Measurements from ENCODE around the gene CLDN7. TPM values are rescaled to one million over a fixed set of nuclear protein-coding genes. Genes with fewer than 3 reads are reported as not detected.

CLDN7 gene
- total and polyA plus RNA-seq, 12 donors = 1.6 to 35.6 (median 6.8) TPM

DNA sequence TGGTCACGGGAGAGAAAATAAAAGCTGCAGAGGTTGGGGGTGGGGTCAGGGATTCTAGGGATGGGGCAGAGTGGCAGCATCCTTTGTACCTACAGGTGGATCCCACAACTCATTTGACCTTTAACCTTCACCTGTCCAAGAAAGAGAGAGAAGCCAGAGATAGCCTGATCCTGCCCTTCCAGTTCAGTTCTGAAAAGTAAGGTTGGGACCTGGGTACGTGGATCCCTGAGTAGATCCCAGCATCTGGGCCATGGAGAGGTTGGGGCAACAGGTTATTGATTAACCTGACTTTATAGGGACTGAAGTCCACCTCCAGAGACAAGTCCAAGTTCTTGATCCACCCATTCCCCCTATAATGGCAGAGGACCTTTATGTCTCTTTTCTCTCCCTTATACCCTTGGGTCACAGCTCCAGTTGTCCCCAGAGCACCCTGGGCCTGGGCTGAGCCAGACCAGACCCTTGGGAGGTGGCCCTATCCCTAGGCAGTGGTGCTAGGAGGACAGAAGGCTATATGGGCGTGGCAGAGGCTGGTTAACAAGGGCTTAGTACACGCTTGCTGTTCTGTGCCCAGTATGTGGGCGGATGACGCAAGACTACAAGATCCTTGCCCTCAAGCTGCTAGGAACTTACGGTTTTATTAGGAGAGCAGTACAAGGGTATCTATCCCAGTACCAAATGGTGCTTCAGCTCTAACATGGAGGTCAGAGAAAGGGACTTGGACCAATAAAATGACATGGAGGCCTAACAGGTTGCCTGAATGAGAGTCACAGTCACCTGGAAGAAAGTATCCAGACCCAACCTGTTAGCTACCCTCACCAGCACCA, 3.3 kb downstream of the CLDN7 start:
- WGBS, 4 donors = 74 to 83% (median 78%) methylated on average over 4 to 7 of the region's 7 CpGs
- Histone ChIP-seq H3K36me3 (replicated peaks in 1 of 2) (peaks cover 0 to 50% of the 10 kb centered on the region in 2 donors), H3K27ac (no peak overlapping the region), H3K4me3 (no peak overlapping the region), H3K4me1 (replicated peaks in 1 of 2) (peaks cover 12 to 26% of the 10 kb centered on the region in 2 donors), H3K27me3 (no peaks in the 10 kb centered on the region), H3K9me3 (replicated peaks in 1 of 3) (no peaks in the 10 kb centered on the region)
- DNase-seq = peak in 1 of 7 donors; percentile 52
- intact Hi-C loops (cut with DNase I) = no loop called here
- TF ChIP-seq POLR2A (IDR thresholded peaks at IDR 0.05) = no peak
- TF ChIP-seq, protein P1, sequence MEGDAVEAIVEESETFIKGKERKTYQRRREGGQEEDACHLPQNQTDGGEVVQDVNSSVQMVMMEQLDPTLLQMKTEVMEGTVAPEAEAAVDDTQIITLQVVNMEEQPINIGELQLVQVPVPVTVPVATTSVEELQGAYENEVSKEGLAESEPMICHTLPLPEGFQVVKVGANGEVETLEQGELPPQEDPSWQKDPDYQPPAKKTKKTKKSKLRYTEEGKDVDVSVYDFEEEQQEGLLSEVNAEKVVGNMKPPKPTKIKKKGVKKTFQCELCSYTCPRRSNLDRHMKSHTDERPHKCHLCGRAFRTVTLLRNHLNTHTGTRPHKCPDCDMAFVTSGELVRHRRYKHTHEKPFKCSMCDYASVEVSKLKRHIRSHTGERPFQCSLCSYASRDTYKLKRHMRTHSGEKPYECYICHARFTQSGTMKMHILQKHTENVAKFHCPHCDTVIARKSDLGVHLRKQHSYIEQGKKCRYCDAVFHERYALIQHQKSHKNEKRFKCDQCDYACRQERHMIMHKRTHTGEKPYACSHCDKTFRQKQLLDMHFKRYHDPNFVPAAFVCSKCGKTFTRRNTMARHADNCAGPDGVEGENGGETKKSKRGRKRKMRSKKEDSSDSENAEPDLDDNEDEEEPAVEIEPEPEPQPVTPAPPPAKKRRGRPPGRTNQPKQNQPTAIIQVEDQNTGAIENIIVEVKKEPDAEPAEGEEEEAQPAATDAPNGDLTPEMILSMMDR (IDR thresholded peaks at IDR 0.05) = no peak

DNA sequence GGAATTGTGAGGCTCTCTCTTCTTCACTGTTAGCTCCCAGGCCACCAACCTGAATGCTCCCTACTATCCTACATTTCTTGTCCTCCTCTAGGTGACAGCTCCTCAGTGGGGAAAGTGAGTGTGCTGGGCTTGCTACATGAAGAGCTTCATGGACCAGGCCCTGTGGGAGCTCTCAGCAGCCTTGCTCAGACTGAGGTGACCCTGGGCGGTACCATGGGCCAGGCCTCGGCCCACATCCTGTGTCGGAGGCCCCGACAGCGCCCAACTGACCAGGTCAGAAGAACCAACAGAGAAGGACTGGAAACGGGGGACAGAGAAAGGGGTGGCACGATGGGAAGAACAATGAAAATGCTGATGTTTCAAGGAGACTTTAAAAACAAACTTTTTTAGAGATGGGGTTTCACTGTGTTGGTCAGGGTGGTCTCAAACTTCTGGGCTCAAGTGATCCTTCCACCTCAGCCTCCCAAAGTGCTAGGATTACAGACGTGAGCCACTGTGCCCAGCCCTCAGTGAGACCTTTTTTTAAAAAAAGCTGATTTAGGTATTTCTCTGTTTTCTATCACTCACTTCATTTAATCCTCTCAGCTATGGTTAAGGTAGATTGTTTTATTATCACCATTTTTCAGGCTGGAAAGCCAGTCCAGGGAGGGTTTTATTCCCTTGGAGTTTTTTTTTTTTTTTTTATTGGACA, 5.4 kb downstream of the CLDN7 start:
- no peak for DNase-seq
- H3K27ac ChIP-seq = no peak overlapping the region
- no peaks in the 10 kb centered on the region for H3K9me3 ChIP-seq (replicated peaks in 1 of 3)
- WGBS, 4 donors = 83 to 92% (median 90%) methylated on average over 8 of the region's 8 CpGs
- TF ChIP-seq, protein P1 (IDR thresholded peaks at IDR 0.05) = no peak
- no peak for TF ChIP-seq POLR2A (IDR thresholded peaks at IDR 0.05)
- peaks cover 19 to 32% of the 10 kb centered on the region in 2 donors for H3K4me1 ChIP-seq (replicated peaks in 1 of 2)
- H3K4me3 ChIP-seq = no peak overlapping the region
- intact Hi-C loops (cut with DNase I) = no loop called here
- H3K36me3 ChIP-seq (replicated peaks in 1 of 2) = peaks cover 0 to 52% of the 10 kb centered on the region in 2 donors
- H3K27me3 ChIP-seq = no peaks in the 10 kb centered on the region

DNA sequence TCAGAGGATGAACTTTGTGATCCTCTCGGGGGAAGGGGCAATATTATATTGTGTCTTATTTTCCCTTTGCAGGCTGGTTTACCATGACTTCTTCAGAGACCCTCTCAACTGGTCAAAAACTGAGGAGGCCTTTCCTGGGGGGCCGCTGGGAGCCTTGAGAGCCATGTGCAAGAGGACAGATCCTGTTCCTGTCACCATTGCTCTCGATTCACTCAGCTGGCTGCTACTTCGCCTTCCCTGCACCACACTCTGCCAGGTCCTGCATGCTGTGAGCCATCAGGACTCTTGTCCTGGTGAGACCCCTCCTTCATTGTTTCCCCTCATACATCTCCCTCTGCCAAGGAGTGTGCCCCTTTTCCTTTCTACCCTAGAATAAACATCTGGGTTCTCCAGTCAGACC, 7.8 kb downstream of the CLDN7 start:
- intact Hi-C loops (cut with DNase I) = no loop called here
- no peak overlapping the region for H3K27ac ChIP-seq
- H3K36me3 ChIP-seq (replicated peaks in 1 of 2) = peaks cover 0 to 52% of the 10 kb centered on the region in 2 donors
- H3K4me3 ChIP-seq = no peak overlapping the region
- no peaks in the 10 kb centered on the region for H3K9me3 ChIP-seq (replicated peaks in 1 of 3)
- no peak for TF ChIP-seq POLR2A (IDR thresholded peaks at IDR 0.05)
- WGBS, 4 donors = 86 to 93% (median 86%) methylated on average over 4 of the region's 4 CpGs
- no peak for DNase-seq
- H3K4me1 ChIP-seq (replicated peaks in 1 of 2) = peaks cover 21 to 29% of the 10 kb centered on the region in 2 donors
- no peaks in the 10 kb centered on the region for H3K27me3 ChIP-seq

GRCh38 chr17:7253082-7253481, 9.2 kb downstream of the CLDN7 start:
- no peak for DNase-seq
- Histone ChIP-seq H3K36me3 (replicated peaks in 1 of 2) (peaks cover 0 to 43% of the 10 kb centered on the region in 2 donors), H3K4me3 (peak overlapping the region in 3 of 4 donors; percentile 57 to 92 (median 91)), H3K4me1 (replicated peaks in 1 of 2) (peaks cover 31 to 39% of the 10 kb centered on the region in 2 donors), H3K27ac (peak overlapping the region; percentile 93 to 100 (median 99)), H3K27me3 (no peaks in the 10 kb centered on the region), H3K9me3 (replicated peaks in 1 of 3) (no peaks in the 10 kb centered on the region)
- TF ChIP-seq POLR2A (IDR thresholded peaks at IDR 0.05) = no peak
- TF ChIP-seq, protein P1 (IDR thresholded peaks at IDR 0.05) = no peak
- intact Hi-C loops (cut with DNase I) = no loop called here
- WGBS, 4 donors = 68 to 75% (median 73%) methylated on average over 5 of the region's 5 CpGs

Data from adrenal gland (tissue), 12 donors.